ENCODE measurements around the gene C6.

DNA sequence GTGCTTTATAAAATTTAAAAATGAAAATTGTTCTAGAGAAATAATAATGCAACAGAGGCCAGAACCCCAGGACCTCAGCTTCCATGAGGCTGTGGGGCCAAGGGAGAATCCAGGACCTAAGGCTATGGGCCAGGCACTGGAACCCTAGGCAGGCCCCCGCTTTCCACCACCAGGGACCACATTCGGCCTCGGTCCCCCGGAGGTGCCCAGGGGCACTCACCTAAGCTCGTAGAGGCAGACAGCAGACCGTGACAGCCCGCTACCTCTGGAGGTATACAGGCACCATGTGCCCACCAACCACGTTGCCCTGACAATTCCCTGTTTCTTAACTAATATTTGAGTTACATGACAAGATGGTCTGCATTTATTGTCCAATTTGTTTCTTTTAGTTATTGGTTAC is 92.7 kb downstream of the C6 start:
- TF ChIP-seq, protein P1, sequence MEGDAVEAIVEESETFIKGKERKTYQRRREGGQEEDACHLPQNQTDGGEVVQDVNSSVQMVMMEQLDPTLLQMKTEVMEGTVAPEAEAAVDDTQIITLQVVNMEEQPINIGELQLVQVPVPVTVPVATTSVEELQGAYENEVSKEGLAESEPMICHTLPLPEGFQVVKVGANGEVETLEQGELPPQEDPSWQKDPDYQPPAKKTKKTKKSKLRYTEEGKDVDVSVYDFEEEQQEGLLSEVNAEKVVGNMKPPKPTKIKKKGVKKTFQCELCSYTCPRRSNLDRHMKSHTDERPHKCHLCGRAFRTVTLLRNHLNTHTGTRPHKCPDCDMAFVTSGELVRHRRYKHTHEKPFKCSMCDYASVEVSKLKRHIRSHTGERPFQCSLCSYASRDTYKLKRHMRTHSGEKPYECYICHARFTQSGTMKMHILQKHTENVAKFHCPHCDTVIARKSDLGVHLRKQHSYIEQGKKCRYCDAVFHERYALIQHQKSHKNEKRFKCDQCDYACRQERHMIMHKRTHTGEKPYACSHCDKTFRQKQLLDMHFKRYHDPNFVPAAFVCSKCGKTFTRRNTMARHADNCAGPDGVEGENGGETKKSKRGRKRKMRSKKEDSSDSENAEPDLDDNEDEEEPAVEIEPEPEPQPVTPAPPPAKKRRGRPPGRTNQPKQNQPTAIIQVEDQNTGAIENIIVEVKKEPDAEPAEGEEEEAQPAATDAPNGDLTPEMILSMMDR (conservative IDR thresholded peaks at IDR 0.05), result no peak
- no peak for TF ChIP-seq EZH2 (IDR thresholded peaks at IDR 0.05; ENCODE audit: low read depth)
